Fibroblast of lung (primary cell): Measurements from ENCODE around the gene PIK3CA. TPM values are rescaled to one million over a fixed set of nuclear protein-coding genes. Genes with fewer than 3 reads are reported as not detected.
"Not testable (repeated sequence)": the region's sequence is repeated elsewhere in the genome, so short reads cannot be mapped to it uniquely, and the experiment has no call there.

ENCODE experiments used
- DNase-seq, 2 donors: peaks; one replicate each; pipeline versions ENCODE4 v3.0.0 to v3.0.0-alpha.2; 2010; ENCODE audit warnings: low read depth in 2 of 2
- H2AFZ ChIP-seq: 2 replicates; pipeline ENCODE4 v1.5.1; 2012; ENCODE audit warnings: low read length, control low read depth, inconsistent platforms
- H3K27ac ChIP-seq: 2 replicates; pipeline ENCODE4 v1.5.1; 2011; ENCODE audit warnings: low read length, control low read depth; ENCODE audit not compliant: insufficient read depth
- H3K27me3 ChIP-seq: 2 replicates; pipeline ENCODE4 v1.5.1; 2011; ENCODE audit warnings: mild to moderate bottlenecking, low read length; ENCODE audit not compliant: control insufficient read depth, insufficient read depth
- H3K36me3 ChIP-seq: 2 replicates; pipeline ENCODE4 v1.5.1; 2011; ENCODE audit warnings: low read length; ENCODE audit not compliant: control insufficient read depth, insufficient read depth
- H3K4me1 ChIP-seq: 2 replicates; pipeline ENCODE4 v1.5.1; 2011; ENCODE audit warnings: low read length; ENCODE audit not compliant: control insufficient read depth, insufficient read depth; ENCODE audit errors: extremely low read depth
- H3K4me2 ChIP-seq: 2 replicates; pipeline ENCODE4 v1.5.1; 2011; ENCODE audit warnings: low read length, control low read depth; ENCODE audit not compliant: insufficient read depth; ENCODE audit errors: extremely low read depth
- H3K4me3 ChIP-seq, 4 experiments: fragments of 200-600 bp in 1 of 4; sonication (generic) in 1 of 4; replicated peaks in 1 of 4; 2 replicates each; pipeline ENCODE4 v1.5.1; 2011 to 2016; ENCODE audit warnings: low read length in 4 of 4, low read depth in 3 of 4, mild to moderate bottlenecking in 3 of 4, control low read depth in 2 of 4, inconsistent platforms in 1 of 4, mixed read lengths in 1 of 4; ENCODE audit not compliant: insufficient read depth in 1 of 4; ENCODE audit errors: control extremely low read depth in 1 of 4
- H3K79me2 ChIP-seq: 2 replicates; pipeline ENCODE4 v1.5.1; 2012; ENCODE audit warnings: mild to moderate bottlenecking, low read length, inconsistent platforms; ENCODE audit not compliant: control insufficient read depth, insufficient read depth
- H3K9ac ChIP-seq: 2 replicates; pipeline ENCODE4 v1.5.1; 2011; ENCODE audit warnings: mild to moderate bottlenecking, low read length, control low read depth; ENCODE audit not compliant: insufficient read depth
- H3K9me3 ChIP-seq: 2 replicates; pipeline ENCODE4 v1.5.1; 2012; ENCODE audit warnings: low read depth, low read length; ENCODE audit not compliant: control insufficient read depth, insufficient read depth
- H4K20me1 ChIP-seq: 2 replicates; pipeline ENCODE4 v1.5.1; 2011; ENCODE audit warnings: low read length; ENCODE audit not compliant: control insufficient read depth, insufficient read depth; ENCODE audit errors: extremely low read depth
- EZH2 ChIP-seq: IDR thresholded peaks from 2 replicates; pipeline ENCODE4 v1.5.1; 2012; ENCODE audit warnings: low read length, control low read depth, mild to moderate bottlenecking; ENCODE audit errors: missing control alignments
- polyA plus RNA-seq, 2 donors: library from polyadenylated mRNA; depleted of rRNA in 1 of 2; stranded (reverse) in 1 of 2; unstranded in 1 of 2; fragments of >200 nt; gene quantifications; 2 replicates each; pipeline ENCODE4 v1.2.1, GENCODE V29; 2011 to 2012; ENCODE audit warnings: missing spikeins in 1 of 2
- total RNA-seq: library from RNA; depleted of rRNA; stranded (reverse); fragments of >200 nt; gene quantifications from 2 replicates; pipeline ENCODE4 v1.2.1, GENCODE V29; 2014
- TF ChIP-seq, protein P1 (sequence below), 2 donors: IDR thresholded peaks in 1 of 2; conservative IDR thresholded peaks in 1 of 2; 1 replicate in 1 of 2; 2 replicates in 1 of 2; pipeline ENCODE4 v1.5.1; 2011 to 2012; ENCODE audit warnings: low read length in 2 of 2, control low read depth in 1 of 2, inconsistent platforms in 1 of 2, low read depth in 1 of 2, mild to moderate bottlenecking in 1 of 2

PIK3CA gene
- total and polyA plus RNA-seq, 2 donors (not counting 1 experiment from before 2014, with no cell fraction given), result 20.8 to 28.9 TPM

DNA sequence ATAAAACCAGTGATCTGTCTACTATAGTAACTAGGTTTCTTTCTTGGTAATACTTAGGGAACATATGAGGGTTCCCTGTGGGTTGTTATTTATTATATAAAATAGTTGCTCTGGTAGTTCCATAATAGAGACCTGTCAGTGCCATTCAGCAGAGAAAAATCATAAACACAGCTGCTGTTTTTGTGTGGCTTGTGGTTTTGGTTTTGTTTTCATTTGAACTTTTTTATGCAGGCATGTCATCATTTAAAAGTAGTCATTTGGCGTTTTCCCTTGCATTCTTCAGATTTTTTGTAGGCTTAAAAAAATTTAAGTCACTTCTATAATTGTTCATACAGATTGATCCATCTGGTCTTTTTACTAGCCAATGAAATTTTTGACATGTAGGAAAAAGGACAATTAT lies 47.9 kb downstream of the PIK3CA start:
- no peaks in the 10 kb centered on the region for H3K36me3 ChIP-seq
- no peaks in the 10 kb centered on the region for H4K20me1 ChIP-seq
- no peak overlapping the region for H3K9ac ChIP-seq
- H3K79me2 ChIP-seq, result peaks cover 7% of the 10 kb centered on the region
- H3K4me2 ChIP-seq, result peak overlapping the region; percentile 69
- no peak overlapping the region for H2AFZ ChIP-seq
- no peaks in the 10 kb centered on the region for H3K9me3 ChIP-seq
- peaks cover 6% of the 10 kb centered on the region for H3K4me1 ChIP-seq
- no peak for TF ChIP-seq EZH2
- TF ChIP-seq, protein P1, sequence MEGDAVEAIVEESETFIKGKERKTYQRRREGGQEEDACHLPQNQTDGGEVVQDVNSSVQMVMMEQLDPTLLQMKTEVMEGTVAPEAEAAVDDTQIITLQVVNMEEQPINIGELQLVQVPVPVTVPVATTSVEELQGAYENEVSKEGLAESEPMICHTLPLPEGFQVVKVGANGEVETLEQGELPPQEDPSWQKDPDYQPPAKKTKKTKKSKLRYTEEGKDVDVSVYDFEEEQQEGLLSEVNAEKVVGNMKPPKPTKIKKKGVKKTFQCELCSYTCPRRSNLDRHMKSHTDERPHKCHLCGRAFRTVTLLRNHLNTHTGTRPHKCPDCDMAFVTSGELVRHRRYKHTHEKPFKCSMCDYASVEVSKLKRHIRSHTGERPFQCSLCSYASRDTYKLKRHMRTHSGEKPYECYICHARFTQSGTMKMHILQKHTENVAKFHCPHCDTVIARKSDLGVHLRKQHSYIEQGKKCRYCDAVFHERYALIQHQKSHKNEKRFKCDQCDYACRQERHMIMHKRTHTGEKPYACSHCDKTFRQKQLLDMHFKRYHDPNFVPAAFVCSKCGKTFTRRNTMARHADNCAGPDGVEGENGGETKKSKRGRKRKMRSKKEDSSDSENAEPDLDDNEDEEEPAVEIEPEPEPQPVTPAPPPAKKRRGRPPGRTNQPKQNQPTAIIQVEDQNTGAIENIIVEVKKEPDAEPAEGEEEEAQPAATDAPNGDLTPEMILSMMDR (conservative IDR thresholded peaks at IDR 0.05 in 1 of 2, IDR thresholded peaks at IDR 0.05 in 1 of 2; ENCODE audit: low read depth in 1 of 2, low read length in 2 of 2), result no peak
- no peak overlapping the region for H3K4me3 ChIP-seq
- H3K27ac ChIP-seq, result no peak overlapping the region
- no peaks in the 10 kb centered on the region for H3K27me3 ChIP-seq
- peak; percentile 86 for DNase-seq

DNA sequence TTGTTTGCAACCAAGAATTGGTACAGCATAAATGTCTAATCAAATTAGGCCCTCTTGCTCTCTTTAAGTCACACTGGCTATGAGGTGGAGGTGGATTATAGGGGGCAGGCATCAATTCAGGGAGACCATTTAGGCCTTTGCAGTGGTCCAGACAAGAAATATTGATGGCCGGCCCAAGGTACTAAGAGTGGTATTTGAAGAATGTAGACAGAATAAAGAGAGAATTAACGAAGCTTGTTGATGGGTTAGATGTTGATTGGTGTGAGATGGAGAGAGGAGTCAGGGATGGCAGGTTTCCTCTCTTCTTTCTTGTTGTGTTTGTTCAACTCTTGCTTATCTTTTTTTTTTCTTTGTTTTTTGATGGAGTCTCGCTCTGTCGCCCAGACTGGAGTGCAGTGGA lies 48.5 kb downstream of the PIK3CA start:
- Histone ChIP-seq H3K36me3 (no peaks in the 10 kb centered on the region), H3K4me1 (peaks cover 6% of the 10 kb centered on the region), H3K4me3 (no peak overlapping the region), H3K4me2 (peak overlapping the region; percentile 8), H3K27me3 (no peaks in the 10 kb centered on the region), H3K9me3 (no peaks in the 10 kb centered on the region), H2AFZ (no peak overlapping the region), H3K79me2 (peaks cover 7% of the 10 kb centered on the region), H4K20me1 (no peaks in the 10 kb centered on the region), H3K27ac (no peak overlapping the region), H3K9ac (no peak overlapping the region)
- DNase-seq, result no peak
- no peak for TF ChIP-seq EZH2
- TF ChIP-seq, protein P1 (conservative IDR thresholded peaks at IDR 0.05 in 1 of 2, IDR thresholded peaks at IDR 0.05 in 1 of 2; ENCODE audit: low read depth in 1 of 2, low read length in 2 of 2), result no peak

DNA sequence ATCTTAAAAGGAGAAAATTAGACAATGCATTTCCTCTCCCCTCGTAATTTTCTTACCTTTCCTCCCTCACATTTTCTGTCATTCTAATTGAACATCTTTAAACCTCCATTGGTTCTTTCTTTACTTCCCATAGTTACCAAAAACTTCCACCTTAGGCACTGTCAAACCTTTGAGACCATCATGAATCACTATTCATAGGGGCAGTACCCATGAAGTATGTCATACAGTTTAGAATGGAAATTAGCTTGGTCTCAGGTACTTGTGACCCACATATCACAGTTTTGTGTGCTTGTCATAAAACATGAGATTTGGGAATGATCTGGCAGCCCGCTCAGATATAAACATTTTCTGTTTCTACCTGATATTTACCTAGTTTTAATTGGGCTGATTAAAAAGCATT lies 52.6 kb downstream of the PIK3CA start:
- no peaks in the 10 kb centered on the region for H3K9me3 ChIP-seq
- no peak for TF ChIP-seq EZH2
- TF ChIP-seq, protein P1 (conservative IDR thresholded peaks at IDR 0.05 in 1 of 2, IDR thresholded peaks at IDR 0.05 in 1 of 2; ENCODE audit: low read depth in 1 of 2, low read length in 2 of 2), result no peak
- H4K20me1 ChIP-seq, result no peaks in the 10 kb centered on the region
- peaks cover 7% of the 10 kb centered on the region for H3K79me2 ChIP-seq
- no peaks in the 10 kb centered on the region for H3K27me3 ChIP-seq
- no peak overlapping the region for H3K9ac ChIP-seq
- H3K4me2 ChIP-seq, result no peak overlapping the region
- H3K4me3 ChIP-seq, result no peak overlapping the region
- H3K4me1 ChIP-seq, result peaks cover 3% of the 10 kb centered on the region
- H3K27ac ChIP-seq, result no peak overlapping the region
- no peaks in the 10 kb centered on the region for H3K36me3 ChIP-seq
- H2AFZ ChIP-seq, result no peak overlapping the region
- no peak for DNase-seq

DNA sequence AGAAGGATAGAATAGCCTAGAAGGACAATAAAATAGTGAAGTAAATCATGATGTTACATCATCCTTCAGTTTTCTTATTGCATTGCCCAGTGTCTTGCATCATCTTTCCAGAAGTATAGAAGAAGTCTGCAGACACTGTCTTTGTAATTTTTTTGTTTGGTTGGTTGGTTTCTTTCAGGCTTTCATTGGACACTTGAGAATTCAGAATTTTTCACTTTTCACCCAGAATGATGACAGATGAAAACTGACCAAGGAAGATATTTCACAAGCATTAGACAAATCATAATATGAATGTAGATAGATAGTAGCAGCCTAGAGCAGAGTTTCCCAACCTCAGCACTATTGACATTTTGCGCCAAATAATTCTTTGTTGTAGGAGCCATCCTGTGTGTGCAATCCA lies 67.4 kb downstream of the PIK3CA start:
- not testable (repeated sequence) for H3K9ac ChIP-seq, H3K4me2 ChIP-seq, H3K79me2 ChIP-seq, H3K36me3 ChIP-seq, H4K20me1 ChIP-seq, H3K27ac ChIP-seq, H3K27me3 ChIP-seq, H3K4me3 ChIP-seq, H3K4me1 ChIP-seq, H2AFZ ChIP-seq, H3K9me3 ChIP-seq
- peak in 1 of 2 donors; percentile 48 for DNase-seq

DNA sequence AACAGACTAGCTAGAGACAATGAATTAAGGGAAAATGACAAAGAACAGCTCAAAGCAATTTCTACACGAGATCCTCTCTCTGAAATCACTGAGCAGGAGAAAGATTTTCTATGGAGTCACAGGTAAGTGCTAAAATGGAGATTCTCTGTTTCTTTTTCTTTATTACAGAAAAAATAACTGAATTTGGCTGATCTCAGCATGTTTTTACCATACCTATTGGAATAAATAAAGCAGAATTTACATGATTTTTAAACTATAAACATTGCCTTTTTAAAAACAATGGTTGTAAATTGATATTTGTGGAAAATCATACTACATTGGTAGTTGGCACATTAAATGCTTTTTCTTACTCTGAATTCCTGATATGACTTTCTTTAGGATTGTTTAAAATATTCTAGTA lies 70.1 kb downstream of the PIK3CA start:
- not testable (repeated sequence) for H3K9me3 ChIP-seq, H3K36me3 ChIP-seq, H4K20me1 ChIP-seq, H3K4me2 ChIP-seq, H3K27ac ChIP-seq, H3K4me3 ChIP-seq, H3K79me2 ChIP-seq, H2AFZ ChIP-seq, H3K27me3 ChIP-seq, DNase-seq, H3K9ac ChIP-seq, H3K4me1 ChIP-seq
